Measurements from ENCODE around the gene SPECC1. TPM values are rescaled to one million over a fixed set of nuclear protein-coding genes. Genes with fewer than 3 reads are reported as not detected.

SPECC1 gene
- total and polyA plus RNA-seq, 2 donors (not counting 3 experiments of a cell fraction or from before 2014, with no cell fraction given) = 5.3 to 20.4 TPM

- no peak overlapping the region for H3K4me2 ChIP-seq (ENCODE audit: insufficient read depth, low read length)
- H3K36me3 ChIP-seq (ENCODE audit: control insufficient read depth in 2 of 2, extremely low read depth in 1 of 2, insufficient read depth in 2 of 2, low read length in 2 of 2) = no peaks in the 10 kb centered on the region
- dilution Hi-C loops (cut with MboI; ENCODE audit: extremely low pct_ligation_motif_present, low sequenced_read_pairs) (no loop called here), intact Hi-C loops (cut with micrococcal nuclease) (loop anchor here (1.0 kb wide), 1 partner anchor 102 kb away; no protein-coding TSS in a partner anchor)
- no TSS peak for BruUV-seq (replicated peaks)
- TF ChIP-seq CTCF (IDR thresholded peaks at IDR 0.05; ENCODE audit: extremely low read depth in 1 of 2, insufficient read depth in 1 of 2, low read depth in 1 of 2, low read length in 2 of 2) (no peak), POLR2AphosphoS5 (IDR thresholded peaks at IDR 0.05; ENCODE audit: insufficient read depth, low read depth, low read length) (no peak), MYC (IDR thresholded peaks at IDR 0.05; ENCODE audit: low read depth, low read length) (no peak), GATA2 (IDR thresholded peaks at IDR 0.05; ENCODE audit: insufficient read depth, insufficient read length, low read depth, low read length) (no peak), MAX (IDR thresholded peaks at IDR 0.05; ENCODE audit: insufficient read depth, insufficient read length) (no peak), FOS (IDR thresholded peaks at IDR 0.05; ENCODE audit: borderline replicate concordance, insufficient read depth, low read length) (no peak), POLR2A (IDR thresholded peaks at IDR 0.05; ENCODE audit: low read depth, low read length) (no peak), EZH2 (IDR thresholded peaks at IDR 0.05; ENCODE audit: borderline replicate concordance, low read depth, low read length, severe bottlenecking) (no peak), JUN (IDR thresholded peaks at IDR 0.05; ENCODE audit: borderline replicate concordance, insufficient read depth, insufficient read length, low read depth) (no peak)
- no peaks in the 10 kb centered on the region for H3K9me1 ChIP-seq (replicated peaks; ENCODE audit: control insufficient read depth, extremely low read depth, insufficient read depth, low read length)
- no peaks in the 10 kb centered on the region for H4K20me1 ChIP-seq (replicated peaks; ENCODE audit: control insufficient read depth, extremely low read depth, insufficient read depth, low read length)
- H3K4me3 ChIP-seq (replicated peaks in 1 of 3; ENCODE audit: insufficient read depth in 1 of 3, low read depth in 1 of 3, low read length in 3 of 3) = no peak overlapping the region
- ChIA-PET CTCF (interaction anchor here (0.6 to 2.2 kb wide), 4 partner anchors 51 to 102 kb away, joined by 3 to 25 read pairs (median 4); no protein-coding TSS in a partner anchor), POLR2A (no interaction called here)
- DNase-seq (ENCODE audit: low read depth, low spot score) (no peak), FAIRE-seq (no peak)
- no peaks in the 10 kb centered on the region for H3K4me1 ChIP-seq (ENCODE audit: control insufficient read depth, extremely low read depth, insufficient read depth, low read length)
- H3K9ac ChIP-seq (replicated peaks; ENCODE audit: extremely low read depth, insufficient read depth, low read length) = no peak overlapping the region
- peaks cover 2 to 8% of the 10 kb centered on the region in 2 experiments for H3K27me3 ChIP-seq (ENCODE audit: control insufficient read depth in 2 of 2, insufficient read depth in 2 of 2, low read length in 2 of 2)
- H2AFZ ChIP-seq (ENCODE audit: low read depth, low read length) = no peak overlapping the region
- no peaks in the 10 kb centered on the region for H3K79me2 ChIP-seq (ENCODE audit: control insufficient read depth, insufficient read depth, low read length)
- no peaks in the 10 kb centered on the region for H3K9me3 ChIP-seq (replicated peaks; ENCODE audit: control insufficient read depth, insufficient read depth, low read length)
- no peak overlapping the region for H3K27ac ChIP-seq (ENCODE audit: insufficient read depth, low read depth, low read length)
Observed at GRCh38 chr17:20094777-20095176, 85.6 kb downstream of the SPECC1 start.
